GM12873 (cell line): ENCODE data around the gene SLC16A13.

Experiments used
- CTCF ChIP-seq: IDR thresholded peaks from 2 replicates; pipeline ENCODE4 v1.5.1; 2012; ENCODE audit warnings: low read depth, mild to moderate bottlenecking, moderate library complexity, low read length, control low read depth; ENCODE audit not compliant: insufficient read depth; ENCODE audit errors: missing control alignments

SLC16A13 gene

GRCh38 chr17:7048968-7049367, 13.2 kb downstream of the SLC16A13 start:
- TF ChIP-seq CTCF: no peak

GRCh38 chr17:7056386-7056785, 20.6 kb downstream of the SLC16A13 start:
- no peak for TF ChIP-seq CTCF

GRCh38 chr17:7058831-7059447, 23.1 kb downstream of the SLC16A13 start:
- no peak for TF ChIP-seq CTCF

- TF ChIP-seq CTCF: no peak
Measured at GRCh38 chr17:7060165-7060891, 24.5 kb downstream of the SLC16A13 start.

GRCh38 chr17:7063518-7064094, 27.8 kb downstream of the SLC16A13 start:
- TF ChIP-seq CTCF: no peak

- no peak for TF ChIP-seq CTCF
Measured at GRCh38 chr17:7064261-7064660, 28.4 kb downstream of the SLC16A13 start.

- no peak for TF ChIP-seq CTCF
Measured at GRCh38 chr17:7067198-7067597, 31.4 kb downstream of the SLC16A13 start.
